Esophagus muscularis mucosa (tissue), 3 donors: ENCODE data around the gene HES2.

Experiments used
- POLR2A ChIP-seq: fragments of 450-650 bp; IDR thresholded peaks from one replicate; pipeline ENCODE4 v1.6.1; 2017; ENCODE audit warnings: antibody characterized with exemption, moderate library complexity, mild to moderate bottlenecking, low read depth
- TF ChIP-seq, protein P1 (sequence below), 3 experiments: fragments of 200-600 bp in 2 of 3; fragments of 450-650 bp in 1 of 3; sonication (generic) in 2 of 3; IDR thresholded peaks; one replicate each; pipeline ENCODE4 v1.5.1; 2017 to 2019; ENCODE audit warnings: antibody characterized with exemption in 3 of 3, mild to moderate bottlenecking in 2 of 3, moderate library complexity in 1 of 3

- no peak for TF ChIP-seq POLR2A
- TF ChIP-seq, protein P1, sequence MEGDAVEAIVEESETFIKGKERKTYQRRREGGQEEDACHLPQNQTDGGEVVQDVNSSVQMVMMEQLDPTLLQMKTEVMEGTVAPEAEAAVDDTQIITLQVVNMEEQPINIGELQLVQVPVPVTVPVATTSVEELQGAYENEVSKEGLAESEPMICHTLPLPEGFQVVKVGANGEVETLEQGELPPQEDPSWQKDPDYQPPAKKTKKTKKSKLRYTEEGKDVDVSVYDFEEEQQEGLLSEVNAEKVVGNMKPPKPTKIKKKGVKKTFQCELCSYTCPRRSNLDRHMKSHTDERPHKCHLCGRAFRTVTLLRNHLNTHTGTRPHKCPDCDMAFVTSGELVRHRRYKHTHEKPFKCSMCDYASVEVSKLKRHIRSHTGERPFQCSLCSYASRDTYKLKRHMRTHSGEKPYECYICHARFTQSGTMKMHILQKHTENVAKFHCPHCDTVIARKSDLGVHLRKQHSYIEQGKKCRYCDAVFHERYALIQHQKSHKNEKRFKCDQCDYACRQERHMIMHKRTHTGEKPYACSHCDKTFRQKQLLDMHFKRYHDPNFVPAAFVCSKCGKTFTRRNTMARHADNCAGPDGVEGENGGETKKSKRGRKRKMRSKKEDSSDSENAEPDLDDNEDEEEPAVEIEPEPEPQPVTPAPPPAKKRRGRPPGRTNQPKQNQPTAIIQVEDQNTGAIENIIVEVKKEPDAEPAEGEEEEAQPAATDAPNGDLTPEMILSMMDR (IDR thresholded peaks at IDR 0.05) = peak in 1 of 3 experiments; percentile 13
Observed at GRCh38 chr1:6414443-6414844, 5.3 kb downstream of the HES2 start.
